Breast epithelium (tissue), 3 donors: ENCODE measurements around the gene COLEC11.

Experiments used
- CTCF ChIP-seq, 3 donors: fragments of 450-650 bp; IDR thresholded peaks; one replicate each; pipeline ENCODE4 v1.5.1; 2016 to 2017; ENCODE audit warnings: antibody characterized with exemption in 3 of 3, mild to moderate bottlenecking in 3 of 3, moderate library complexity in 3 of 3
- POLR2A ChIP-seq: fragments of 450-650 bp; IDR thresholded peaks from one replicate; pipeline ENCODE4 v1.6.1; 2016; ENCODE audit warnings: antibody characterized with exemption, mild to moderate bottlenecking, moderate library complexity

DNA sequence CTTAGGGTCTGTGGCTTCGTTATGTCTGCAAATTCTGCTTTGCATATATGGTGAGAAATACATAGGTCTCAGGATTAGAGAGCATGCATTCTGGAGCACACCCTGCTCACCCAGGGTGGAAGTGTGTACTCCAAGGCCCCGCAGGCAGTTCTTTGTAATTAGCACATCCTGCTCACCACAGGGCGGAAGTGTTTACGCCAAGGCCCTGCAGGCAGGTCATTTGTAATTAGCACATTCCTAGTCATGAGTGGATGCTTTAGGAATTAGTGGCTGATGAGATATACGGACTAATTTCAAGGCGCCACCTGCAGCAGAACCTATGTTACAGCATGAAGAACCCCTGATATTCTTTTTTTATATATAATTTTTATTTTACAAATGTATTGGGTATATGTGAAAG is 67.3 kb downstream of the COLEC11 start:
- no peak for TF ChIP-seq CTCF (IDR thresholded peaks at IDR 0.05)
- TF ChIP-seq POLR2A, result no peak
